NCI-H69 (cell line): ENCODE results near the gene TP53BP2.
"Not testable (repeated sequence)": the region's sequence is repeated elsewhere in the genome, so short reads cannot be mapped to it uniquely, and the experiment has no call there.

Experiments
- DNase-seq: peaks from one replicate; lab custom pipeline; 2025; lab: John Stamatoyannopoulos, UW

TP53BP2 gene

DNA sequence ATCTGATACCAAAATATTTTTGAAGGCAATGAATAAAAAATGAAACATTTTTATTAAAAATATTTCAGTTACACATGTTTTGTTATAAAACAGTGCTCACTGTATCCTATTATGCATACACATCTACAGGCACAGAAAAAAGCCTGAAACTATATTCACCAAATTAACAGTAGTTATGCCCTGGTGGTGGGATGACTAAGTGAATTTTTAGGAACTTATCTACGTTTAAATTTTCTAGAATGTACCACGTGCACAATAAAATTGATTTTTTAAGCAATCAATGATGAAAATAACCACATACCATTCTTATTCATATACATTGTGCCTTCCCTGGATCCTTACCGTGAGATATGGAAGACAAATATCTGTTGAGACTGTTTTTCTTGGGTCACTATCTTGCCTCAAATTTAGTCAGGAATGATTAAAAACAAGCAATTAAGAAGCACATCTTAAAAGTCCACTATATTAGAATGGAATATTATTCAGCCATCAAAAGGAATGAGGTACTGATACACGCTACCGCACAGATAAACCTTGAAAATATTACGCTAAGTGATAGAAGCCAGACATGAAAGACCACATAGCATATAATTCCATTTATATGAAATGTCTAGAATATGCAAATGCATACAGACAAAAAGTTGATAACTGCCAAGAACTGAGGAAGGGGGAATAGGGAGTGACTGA lies 17.4 kb downstream of the TP53BP2 start:
- DNase-seq: no peak

DNA sequence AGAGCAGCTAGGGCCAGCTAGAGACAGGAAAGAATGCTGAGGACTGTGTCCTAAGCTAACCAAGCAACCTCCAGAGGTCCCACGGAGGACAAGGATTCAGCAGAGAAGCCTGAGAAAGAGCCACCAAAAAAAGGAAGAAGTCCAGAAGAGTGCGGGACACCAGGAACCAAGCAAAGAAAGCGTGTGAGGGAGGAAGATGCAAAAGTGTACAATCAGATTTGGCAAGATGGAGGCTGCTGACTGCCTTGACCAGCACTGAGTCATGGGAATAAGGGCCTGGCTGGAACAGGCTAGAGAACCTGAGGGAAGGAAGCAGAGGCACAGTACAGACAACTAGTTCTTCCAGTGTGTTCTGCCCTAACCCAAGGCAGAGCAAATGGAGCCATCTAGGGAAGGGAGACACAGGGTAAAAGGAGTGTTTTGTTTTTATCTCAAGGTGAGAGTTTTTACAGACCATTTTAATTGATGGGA lies 18.5 kb downstream of the TP53BP2 start:
- DNase-seq: no peak

DNA sequence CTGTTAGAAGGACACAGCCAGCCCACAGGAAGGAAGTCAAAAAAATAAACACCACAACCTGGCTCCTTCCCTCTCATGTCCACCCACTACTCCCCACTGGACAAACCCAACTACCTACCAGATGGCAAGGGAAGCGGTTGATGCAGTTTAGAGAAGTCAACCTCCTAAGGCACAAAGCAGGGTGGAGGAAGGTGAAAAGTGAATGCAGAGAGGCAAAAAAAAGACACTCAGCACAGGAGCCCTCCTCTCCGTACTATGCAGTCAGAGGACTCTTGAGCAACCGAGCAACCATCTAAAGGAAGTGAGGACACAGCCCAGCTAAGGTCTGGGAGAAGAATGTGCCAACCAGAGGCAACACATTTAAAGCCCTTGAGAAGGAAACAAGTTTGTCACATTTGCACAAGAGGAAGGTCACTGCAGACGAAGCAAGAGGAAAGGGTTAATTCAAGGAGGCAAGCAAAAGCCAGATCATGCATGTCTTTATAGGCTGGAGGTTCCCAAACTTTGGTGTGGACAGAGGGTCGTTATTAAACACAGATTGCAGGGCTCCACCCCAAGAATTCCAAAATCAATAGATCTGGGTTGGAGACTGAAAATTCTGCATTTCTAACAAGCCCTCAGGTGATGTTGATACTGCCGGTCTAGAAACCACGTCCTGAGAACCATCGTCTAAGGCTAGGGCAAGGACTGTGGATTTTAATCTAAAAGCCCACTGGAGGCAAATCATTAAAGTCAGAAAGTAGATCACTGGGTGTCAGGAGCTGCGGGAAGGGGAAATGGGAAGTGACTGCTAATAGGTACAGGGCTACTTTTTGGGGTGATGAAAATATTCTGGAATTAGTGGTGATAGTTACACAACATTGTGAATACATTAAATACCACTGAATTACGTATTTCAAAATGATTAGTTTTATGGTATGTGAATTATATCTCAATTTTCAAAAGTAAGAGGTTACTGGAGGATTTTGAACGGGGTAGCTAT lies 19.7 kb downstream of the TP53BP2 start:
- peak; percentile 39 for DNase-seq

DNA sequence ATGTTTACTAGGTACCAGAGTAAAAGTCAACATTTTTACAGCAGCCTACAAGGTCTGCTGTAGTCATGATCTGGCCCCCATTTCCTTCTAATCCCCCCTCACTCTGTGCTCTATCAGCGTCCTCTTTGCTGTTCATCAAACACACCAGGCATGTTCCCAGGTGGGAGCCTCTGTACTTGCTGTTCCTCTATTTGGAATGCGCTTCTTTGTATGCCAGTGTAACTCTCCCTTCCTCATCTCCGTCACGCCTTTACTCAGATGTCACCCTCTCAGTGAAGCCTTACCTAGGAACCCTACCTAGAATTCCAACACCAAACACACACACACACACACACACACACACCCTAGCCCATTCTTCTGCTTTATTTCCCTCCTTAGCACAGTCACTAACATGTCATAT lies 21.0 kb downstream of the TP53BP2 start:
- no peak for DNase-seq

DNA sequence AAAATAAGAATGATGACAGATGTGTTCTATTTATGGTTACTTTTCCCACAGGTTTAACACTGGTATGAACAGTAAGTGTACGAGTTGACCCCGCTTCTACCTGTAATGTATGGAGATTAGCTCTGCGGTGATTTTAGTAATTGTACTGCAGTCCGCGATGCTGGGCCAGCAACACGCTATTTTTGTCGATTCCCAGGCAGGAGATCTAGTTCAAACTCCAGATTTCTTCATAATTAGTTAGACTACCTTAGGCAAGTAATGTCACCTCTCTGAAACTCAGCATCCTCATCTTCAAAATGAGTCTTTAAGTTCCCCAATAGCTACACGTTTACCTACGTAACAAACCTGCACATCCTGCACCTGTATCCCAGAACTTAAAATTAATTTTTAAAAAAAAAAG lies 21.5 kb downstream of the TP53BP2 start:
- DNase-seq: no peak

DNA sequence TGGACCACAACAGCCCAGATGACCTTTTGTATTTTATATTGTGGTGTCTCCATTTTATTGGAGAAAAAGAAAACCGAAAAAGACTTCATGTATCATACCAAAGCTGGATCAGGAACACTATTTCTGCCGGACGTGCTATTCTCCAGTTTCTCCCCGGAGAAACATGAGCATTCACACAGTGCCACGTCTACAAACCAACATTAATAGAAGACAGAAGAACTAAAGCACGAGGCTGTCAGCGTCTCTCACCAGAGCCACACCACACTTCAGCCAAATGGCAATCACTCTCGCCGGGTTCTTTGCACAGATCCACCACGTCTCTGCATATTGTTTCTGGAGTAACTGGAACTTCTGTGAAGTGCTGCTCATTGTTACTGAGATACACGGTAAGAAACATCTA lies 24.8 kb downstream of the TP53BP2 start:
- DNase-seq: no peak

DNA sequence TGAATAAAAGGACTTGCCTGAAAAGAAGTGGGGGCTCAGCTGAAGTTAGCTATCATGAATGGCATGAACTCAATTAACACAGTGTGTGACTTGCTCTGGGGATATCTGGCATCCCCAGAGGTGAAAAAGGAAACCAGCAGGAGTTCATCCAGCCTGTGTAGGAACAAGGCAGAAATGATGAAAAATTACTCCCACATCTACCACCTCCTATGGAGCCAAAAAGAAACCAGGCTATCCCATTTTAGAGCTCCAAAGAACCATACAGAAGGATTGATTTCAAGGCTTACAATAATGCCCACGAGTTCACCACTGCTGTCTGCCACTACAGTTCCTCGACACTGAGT lies 25.3 kb downstream of the TP53BP2 start:
- peak; percentile 75 for DNase-seq

DNA sequence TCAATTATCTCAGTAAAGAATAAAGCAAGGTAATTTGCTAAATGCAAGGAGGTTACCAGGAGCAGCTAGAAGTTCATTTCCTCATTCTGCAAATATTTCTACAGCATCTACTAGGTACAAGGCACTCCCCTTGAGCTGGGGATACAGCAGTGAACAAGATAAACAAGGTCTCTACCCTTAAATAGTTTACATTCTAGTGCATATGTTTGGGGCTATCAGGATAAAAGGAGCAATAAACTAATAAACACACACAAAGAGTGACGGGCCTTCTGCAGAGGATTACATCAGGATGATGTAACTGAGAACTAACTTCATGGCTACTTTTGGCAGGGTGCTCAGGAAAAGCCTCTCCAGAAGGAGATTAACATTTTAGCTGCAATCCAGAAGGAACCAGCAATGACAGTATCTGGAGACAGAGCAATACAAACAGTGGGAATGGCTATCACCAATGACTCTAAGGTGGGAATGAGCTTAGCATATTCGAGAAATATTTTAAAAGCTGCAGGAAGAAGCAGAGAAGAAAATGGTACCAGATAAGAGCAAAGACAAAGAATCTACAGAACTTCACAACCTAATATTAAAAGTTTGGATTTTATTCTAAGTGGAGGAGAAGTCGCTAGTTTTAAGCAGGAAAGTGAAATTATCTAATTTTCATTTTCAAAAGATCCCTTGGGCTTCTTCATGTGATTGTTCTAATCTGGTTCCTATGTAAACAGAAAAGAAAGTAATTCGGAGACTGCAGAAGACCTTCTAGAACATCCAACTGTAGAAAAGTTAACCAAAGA lies 25.8 kb downstream of the TP53BP2 start:
- no peak for DNase-seq

DNA sequence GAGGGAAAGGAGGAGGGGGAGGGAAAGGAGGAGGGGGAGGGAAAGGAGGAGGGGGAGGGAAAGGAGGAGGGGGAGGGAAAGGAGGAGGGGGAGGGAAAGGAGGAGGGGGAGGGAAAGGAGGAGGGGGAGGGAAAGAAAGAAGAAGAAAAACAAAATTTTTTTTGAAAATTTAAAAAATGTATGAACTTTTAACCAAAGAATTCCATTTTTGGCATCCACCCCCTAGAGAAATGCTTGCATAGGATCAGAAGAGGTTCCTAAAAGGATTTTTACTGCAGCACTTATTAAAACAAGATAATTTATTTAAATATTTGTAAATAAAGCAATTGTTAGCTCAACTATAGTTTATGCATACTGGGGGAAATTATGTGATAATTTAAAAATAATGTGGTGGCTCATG lies 28.5 kb downstream of the TP53BP2 start:
- not testable (repeated sequence) for DNase-seq

DNA sequence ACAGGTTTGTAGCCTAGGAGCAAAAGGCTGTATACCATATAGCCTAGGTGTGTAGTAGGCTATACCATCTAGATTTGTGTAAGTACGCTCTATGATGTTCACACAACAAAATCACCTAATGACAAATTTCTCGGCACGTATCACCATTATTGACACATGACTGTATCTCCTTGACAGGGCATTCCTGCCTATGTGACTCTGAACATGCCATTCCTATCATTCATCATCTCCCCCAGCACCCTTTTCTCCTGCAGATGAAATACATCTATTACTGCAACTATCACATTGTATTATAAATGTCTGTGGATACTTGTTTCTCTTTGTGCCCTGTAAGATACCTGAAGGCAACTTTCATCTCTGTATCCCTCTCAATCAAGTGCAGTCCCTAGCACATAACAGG lies 29.9 kb downstream of the TP53BP2 start:
- DNase-seq: no peak

DNA sequence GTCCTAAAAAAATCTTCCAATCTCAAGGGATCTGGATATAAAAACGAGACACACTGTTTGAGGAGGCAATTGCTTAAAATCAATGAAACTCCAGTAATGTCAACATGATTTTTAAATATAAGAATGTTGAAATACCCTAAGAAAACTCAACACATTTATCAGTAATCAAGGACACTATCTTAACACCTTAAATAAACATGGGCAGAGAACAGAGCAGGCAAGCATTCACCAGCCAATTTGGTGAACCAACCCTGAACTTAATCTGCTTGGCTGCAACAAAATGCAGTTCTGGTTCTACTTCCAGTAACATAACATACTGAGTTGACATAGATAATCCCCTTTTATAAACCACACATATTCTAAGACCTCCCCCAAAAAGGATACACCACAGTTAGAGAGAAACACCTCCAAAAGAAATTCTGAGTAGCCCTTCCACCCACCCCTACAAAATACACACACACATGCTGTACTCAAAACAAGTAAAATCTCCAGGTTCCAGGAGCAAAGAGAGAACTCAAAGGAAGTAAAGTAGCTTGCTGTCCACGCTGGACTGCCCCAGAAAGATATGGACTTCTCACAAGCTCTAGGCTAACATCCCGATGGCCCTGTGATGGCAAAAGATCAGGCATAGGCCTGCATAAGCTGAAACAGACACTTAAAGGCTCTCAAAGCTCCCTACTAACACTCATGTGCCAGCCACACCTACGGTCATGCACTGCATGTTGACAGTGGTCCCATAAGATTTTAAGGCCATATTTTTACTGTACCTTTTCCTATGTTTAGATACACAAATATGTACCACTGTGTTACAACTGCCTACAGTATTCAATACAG lies 30.5 kb downstream of the TP53BP2 start:
- no peak for DNase-seq

DNA sequence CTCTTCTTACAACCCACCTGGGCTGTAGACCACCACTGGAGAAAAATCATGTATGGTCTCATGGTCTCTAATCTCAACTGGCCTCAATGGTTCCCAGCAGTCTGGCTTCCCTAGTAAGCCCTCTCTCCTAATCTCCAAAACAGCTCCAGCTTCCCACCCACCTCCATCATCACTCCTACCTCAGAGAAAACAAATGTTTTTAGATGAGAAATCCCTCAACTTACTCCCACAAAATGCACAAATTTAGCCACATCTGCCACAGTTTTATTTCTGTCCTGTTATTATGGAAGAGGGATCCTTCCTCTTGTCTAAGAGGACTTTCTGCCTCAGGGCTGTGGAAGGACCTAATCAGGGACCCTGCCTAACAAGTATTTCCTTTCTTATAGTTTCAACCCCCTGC lies 32.1 kb downstream of the TP53BP2 start:
- DNase-seq: no peak

DNA sequence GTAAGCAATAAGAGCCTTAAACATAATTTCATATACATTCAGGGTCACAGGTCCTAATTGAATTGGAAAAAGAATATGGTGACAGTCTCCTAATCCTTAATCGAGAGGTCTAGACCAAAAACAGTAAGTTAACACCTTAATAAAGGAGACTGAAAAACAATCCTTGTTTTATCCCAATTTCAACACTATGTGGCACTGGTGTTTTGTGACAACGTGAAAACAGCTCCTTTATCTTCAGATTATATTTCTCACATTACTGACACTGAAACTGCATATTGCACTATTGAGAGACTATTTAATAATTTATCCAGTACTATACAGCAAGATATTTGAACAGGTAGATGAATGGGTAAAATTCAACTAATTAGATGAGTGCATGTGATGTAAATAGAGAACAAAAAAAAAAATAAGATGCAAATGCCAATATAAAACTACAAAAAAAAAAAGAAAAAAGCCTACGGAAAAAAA lies 34.1 kb downstream of the TP53BP2 start:
- DNase-seq: peak; percentile 47

DNA sequence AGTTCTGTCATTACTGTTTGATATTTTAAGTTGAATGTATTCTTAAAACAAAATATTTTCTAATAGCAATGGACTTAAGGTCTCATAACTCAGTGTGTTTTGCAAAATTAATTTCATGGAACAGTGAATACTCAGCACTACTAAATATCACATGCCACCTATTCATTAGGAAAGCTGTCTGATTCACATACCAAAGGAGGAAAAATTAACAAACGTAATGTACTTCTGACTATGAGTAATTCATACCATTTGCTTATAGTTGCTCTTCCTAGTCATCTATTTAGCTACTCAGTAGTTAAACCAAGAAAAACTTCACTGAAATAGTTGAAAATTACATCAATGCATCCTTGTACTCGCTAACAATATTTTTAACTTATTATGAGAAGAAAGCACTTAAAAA lies 35.2 kb downstream of the TP53BP2 start:
- no peak for DNase-seq

DNA sequence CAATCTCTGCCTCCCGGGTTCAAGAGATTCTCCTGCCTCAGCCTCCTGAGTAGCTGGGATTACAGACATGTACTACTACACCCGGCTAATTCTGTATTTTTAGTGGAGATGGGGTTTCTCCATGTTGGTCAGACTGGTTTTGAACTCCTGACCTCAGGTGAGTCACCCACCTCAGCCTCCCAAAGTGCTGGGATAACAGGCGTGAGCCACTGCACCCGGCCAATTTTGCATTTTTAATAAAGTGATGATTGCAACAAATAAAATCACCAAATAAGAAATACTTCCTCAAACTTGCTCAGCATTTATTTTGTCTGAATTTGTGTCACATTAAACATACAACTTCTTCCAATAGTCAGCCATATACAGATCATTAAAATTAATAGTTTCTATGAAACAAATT lies 35.8 kb downstream of the TP53BP2 start:
- not testable (repeated sequence) for DNase-seq

DNA sequence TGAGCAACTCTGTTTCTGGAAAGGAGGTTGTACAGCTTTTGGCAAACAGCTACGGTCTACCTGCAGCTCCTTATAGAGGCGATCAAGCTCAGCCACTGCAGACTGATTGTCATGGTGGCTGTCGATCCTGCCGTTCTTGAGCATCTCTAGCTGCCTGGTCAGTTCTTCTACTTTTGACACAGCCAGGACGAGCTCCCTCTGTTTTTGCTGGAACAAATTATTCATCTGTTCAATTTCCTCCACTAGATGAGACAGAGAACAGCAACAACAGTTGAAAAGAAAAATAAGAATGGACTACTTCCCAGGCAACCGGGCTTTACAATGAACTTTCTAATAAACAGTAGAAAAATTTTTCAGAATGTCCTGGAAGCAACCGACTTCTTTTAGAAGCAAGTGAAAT lies 42.5 kb downstream of the TP53BP2 start:
- no peak for DNase-seq

DNA sequence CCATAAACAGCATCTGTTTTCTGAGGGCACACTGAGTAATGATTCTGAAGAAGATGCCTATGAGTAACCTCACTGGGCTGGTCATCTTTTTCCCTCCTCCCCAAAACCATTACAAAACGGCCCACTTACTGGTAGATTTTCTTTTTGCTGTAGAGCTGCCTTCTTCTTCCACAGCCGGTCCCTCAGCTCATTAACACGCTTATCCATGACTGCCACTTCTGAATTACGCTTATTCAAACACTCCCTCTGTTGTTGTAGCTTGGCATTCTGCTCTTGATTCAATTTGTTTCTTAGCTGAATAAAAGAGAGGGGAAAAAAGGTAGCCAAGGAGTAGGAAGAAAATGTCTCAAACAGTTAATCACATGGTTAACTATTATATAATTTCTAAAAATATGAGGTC lies 43.1 kb downstream of the TP53BP2 start:
- no peak for DNase-seq

DNA sequence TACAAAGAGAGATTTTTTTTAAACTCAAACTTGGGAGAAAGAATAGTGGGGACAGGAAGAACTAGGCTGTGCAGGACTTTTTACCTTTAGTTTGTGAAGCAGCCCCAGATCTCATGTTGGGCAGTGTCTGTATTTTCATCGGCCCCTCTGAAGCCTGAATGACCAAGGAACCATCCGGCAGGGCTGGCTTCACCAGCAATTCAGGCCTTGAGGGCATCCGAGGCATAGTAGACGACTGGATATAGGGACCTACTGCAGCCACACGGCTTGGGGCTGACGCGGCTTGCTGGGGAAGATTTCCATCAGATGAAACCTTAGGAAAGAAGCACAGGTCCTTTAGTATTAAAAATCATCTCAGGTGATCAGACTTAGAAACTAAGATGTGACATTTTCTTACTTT lies 43.7 kb downstream of the TP53BP2 start:
- DNase-seq: no peak

DNA sequence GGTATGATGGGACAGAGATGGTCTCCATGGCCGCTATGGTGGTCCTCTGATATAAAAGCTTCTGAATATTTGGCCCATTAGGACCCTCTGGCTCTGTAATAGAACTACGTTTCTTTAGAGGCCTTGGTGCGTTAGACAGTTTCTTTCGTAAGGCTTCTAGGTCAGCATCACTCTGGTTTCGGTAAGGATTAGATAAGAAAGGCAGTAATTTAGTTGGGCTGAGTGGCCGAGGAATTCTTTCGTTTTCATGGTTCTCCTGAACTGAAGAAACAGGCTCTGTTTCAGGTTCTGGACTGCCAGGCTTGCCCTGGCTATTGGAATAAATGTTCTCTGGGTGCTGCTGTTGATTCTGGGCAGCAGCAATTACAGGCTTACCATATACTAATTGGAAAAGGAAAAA lies 49.5 kb downstream of the TP53BP2 start:
- DNase-seq: no peak

DNA sequence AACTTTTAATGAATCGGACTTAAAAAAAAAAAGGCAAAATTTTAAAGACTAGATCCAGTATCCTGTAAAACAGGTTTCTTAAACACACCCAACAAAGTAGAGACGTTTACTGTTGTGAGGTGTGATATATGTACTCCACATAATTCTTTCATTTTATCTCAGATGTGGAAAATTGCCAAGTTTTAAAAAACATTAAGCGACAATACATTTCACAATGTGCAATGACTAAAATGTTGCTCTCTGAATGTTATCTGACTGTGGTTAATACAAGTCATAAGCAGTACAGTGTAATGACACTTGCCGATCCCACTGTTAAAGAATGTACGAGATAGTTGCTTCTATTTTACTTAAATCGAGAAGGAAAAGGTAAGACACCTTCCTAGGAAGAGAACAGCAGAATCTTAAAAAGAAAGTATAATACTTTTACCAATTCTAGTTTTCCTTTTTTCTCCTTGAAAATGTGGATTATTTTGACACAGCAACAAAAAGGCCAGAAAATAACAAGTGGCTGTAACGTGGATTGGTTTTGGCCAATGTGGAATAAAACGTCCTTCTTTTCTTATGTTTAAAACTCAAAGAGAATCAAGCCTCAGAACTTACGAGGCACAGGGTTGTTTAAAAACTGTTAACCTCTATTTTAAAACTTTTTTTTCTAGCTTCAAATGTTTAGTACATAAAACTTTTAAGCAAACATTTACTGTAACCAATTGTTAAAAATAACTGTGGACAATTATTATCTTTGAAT lies 51.4 kb downstream of the TP53BP2 start:
- DNase-seq: no peak

DNA sequence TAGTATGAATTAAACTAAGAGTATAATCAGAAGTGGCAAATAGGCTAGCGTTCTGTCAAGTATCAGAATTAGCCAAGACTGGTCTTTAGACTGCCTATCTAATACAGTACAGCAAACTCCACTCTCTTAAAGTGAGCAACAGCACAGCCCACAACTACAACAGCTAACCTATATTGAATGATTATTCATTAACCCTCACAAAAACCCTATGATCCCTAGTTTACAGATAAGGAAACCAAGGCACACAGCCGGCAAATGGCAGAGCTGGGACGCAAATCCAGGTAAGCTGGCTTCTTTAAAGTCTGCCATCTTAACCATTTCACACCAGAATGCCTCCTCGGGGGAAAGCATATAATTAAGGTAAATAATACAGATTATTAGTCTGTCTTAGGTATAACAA lies 52.0 kb downstream of the TP53BP2 start:
- DNase-seq: no peak
